GM12878 (cell line): ENCODE results near the gene LIMK1.

Source experiments
- BHLHE40 ChIP-seq, 2 experiments: fragments of 450-650 bp in 1 of 2; IDR thresholded peaks; 2 replicates each; pipeline ENCODE4 v1.6.1; 2011 to 2017; ENCODE audit warnings: low read depth in 2 of 2, borderline replicate concordance in 1 of 2, improper control_type of control experiment in 1 of 2, low read length in 1 of 2, mild to moderate bottlenecking in 1 of 2
- CTCF ChIP-seq, 3 experiments: IDR thresholded peaks in 2 of 3; conservative IDR thresholded peaks in 1 of 3; 2 replicates each; pipeline ENCODE4 v1.5.1; 2011; ENCODE audit warnings: low read depth in 3 of 3, low read length in 3 of 3, mild to moderate bottlenecking in 3 of 3, control low read depth in 2 of 3, moderate library complexity in 2 of 3, inconsistent platforms in 1 of 3, mixed read lengths in 1 of 3; ENCODE audit not compliant: control insufficient read depth in 2 of 3, insufficient read depth in 1 of 3; ENCODE audit errors: extremely low read depth in 1 of 3
- MAX ChIP-seq: IDR thresholded peaks from 2 replicates; pipeline ENCODE4 v1.6.1; 2012; ENCODE audit warnings: low read depth, low read length, improper control_type of control experiment
- PBX3 ChIP-seq: IDR thresholded peaks from 2 replicates; pipeline ENCODE4 v1.6.1; 2011; ENCODE audit warnings: mild to moderate bottlenecking, low read depth, low read length, moderate library complexity; ENCODE audit not compliant: insufficient replicate concordance
- POLR2AphosphoS5 ChIP-seq: IDR thresholded peaks from 2 replicates; pipeline ENCODE4 v1.6.1; 2011; ENCODE audit warnings: mild to moderate bottlenecking, low read length, inconsistent platforms
- RELA ChIP-seq: fragments of 450-650 bp; IDR thresholded peaks from 2 replicates; pipeline ENCODE4 v1.8.0; 2014; ENCODE audit warnings: borderline replicate concordance; ENCODE audit not compliant: partially characterized antibody
- SP1 ChIP-seq: IDR thresholded peaks from one replicate; pipeline ENCODE4 v1.6.1; 2011; ENCODE audit warnings: low read depth, low read length
- TCF12 ChIP-seq: IDR thresholded peaks from 2 replicates; pipeline ENCODE4 v1.6.1; 2011; ENCODE audit warnings: low read depth, mild to moderate bottlenecking, low read length

GRCh38 chr7:74165867-74166593 is 82.4 kb downstream of the LIMK1 start:
- no peak for TF ChIP-seq PBX3
- TF ChIP-seq CTCF (IDR thresholded peaks at IDR 0.05 in 2 of 3, conservative IDR thresholded peaks at IDR 0.05 in 1 of 3; ENCODE audit: control insufficient read depth in 2 of 3, extremely low read depth in 1 of 3, insufficient read depth in 1 of 3, low read depth in 3 of 3, low read length in 3 of 3) = no peak
- TF ChIP-seq RELA = no peak
- no peak for TF ChIP-seq MAX
- TF ChIP-seq SP1 = no peak
- no peak for TF ChIP-seq POLR2AphosphoS5
- TF ChIP-seq BHLHE40 (IDR thresholded peaks at IDR 0.05; ENCODE audit: borderline replicate concordance in 1 of 2, low read depth in 2 of 2, low read length in 1 of 2) = no peak
- TF ChIP-seq TCF12 = no peak
